HTERT RPE-1 (cell line): Measurements from ENCODE around the gene CSK.

ENCODE experiments used
- in situ Hi-C: fragments of 300-500 bp; cut with MboI; formaldehyde crosslinking; loops from 4 replicates; pipeline ENCODE4 v1.14.3; 2020; ENCODE audit warnings: low sequenced_read_pairs

CSK gene

DNA sequence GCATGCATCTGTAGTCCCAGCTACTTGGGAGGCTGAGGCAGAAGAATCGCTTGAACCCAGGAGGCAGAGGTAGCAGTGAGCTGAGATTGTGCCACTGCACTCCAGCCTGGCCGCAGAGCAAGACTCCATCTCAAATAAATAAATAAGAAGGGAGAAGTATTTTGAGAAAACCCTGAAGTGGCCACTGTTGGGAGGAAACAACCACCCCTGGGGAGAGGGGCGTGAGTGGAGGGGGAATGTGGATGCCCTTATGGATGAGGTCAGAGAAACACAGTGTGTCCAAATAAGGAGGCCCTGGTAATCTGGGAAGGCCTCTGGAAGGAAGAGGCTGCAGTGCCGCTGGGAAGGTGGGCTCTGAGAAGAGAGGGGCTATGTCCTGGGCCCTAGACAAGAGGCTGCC, 40.4 kb downstream of the CSK start:
- in situ Hi-C loops: no loop called here

DNA sequence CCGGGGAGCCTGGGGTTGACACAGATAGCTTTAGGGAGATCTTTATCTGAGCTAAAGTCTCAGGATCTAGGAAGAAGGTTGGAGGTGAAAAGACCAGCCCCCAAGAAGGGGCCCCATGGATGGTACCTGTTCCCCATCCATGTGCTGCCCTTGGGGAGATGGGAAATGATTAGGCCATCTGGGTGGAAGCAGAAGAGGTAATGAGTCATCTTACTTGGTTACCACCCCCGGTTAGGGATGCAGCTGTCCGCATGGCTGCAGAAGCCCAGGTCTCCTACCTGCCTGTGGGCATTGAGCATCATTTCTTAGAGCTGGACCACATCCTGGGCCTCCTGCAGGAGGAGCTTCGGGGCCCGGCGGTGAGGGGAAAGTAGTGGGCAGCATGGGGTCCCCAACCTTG, 41.4 kb downstream of the CSK start:
- in situ Hi-C loops: no loop called here

DNA sequence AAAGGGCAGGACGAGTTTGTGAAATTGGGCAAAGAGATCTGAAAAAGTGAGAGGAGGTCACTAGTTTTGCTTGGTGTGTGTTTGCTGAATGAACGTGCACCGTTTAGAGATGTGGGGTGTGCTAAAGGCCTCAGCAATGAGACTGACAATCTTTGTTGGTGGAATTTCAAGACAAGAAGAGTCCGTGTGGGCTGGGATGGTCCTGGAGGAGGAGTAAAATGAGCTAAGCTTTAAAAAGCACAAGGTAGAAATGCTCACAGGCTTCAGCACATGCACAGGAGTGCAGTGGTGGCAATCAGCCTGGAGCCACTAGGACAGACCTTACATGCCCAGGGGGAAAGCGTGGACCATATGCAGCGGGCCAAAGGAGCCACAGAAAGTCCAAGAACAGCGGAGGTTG, 43.1 kb downstream of the CSK start:
- in situ Hi-C loops: no loop called here

DNA sequence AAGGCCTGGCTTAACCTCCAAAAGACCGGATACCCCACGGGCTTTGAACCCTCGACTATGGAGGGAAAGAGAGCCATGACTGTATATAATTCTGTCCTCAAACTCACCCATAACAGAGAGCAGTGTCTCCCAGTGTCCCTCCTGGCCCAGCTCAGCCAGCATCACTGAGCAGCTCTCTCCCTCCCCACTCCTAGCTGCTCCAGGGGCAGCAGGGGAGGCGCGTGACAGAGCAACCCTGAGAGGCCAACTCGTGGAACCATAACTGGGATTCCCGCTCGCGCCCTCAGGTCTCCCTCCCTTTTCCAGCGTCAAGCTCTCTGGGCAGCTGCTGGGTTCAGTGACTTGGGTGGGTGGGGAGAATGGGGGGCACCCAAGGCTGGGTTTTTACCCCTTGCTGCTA, 44.0 kb downstream of the CSK start:
- in situ Hi-C loops: no loop called here

DNA sequence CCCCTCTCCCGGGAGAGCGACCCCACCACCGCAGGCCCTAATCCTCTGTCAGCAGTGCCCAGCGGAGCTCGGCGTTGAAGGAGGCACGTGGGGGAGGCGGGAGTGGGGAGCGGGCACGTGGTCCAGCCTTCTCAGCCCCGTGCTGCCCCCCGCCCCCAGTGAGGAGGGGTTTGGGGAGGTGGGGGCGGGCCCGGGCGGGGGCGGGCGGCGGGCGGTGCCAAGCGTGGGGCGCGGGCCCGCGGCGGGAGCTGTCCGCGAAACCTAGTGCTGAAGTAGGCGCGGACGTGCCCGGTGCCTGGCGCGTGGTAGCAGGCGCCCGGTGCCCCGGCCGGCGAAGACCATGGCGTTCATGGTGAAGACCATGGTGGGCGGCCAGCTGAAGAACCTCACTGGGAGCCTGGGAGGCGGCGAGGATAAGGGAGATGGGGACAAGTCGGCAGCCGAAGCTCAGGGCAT, 44.5 kb downstream of the CSK start, which contains the start of gene CPLX3:
TSS of gene CPLX3 (plus strand) at position 264 of the 456 bp plus-strand sequence. CDS start at position 341, 77 bp downstream.
- in situ Hi-C loops: no loop called here

DNA sequence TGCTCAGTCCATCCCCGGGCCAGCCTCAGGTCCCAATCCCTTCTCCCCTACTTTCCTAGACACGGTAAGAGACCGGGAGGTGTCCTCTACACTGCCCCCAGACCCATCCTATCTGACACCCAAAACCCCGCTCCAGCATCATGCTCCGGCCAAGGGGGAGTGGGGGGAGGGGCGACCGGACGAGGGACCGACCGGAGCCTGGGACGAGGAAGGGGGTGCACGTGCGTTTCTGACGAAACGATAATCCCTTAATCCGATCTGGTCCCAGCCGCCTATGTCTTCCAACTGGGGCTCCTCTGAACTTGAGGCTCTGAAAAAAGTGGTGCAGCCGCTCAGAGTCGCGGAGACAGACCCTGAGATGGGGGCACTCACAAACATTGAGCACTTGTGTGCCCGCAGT, 45.0 kb downstream of the CSK start:
- in situ Hi-C loops: no loop called here

DNA sequence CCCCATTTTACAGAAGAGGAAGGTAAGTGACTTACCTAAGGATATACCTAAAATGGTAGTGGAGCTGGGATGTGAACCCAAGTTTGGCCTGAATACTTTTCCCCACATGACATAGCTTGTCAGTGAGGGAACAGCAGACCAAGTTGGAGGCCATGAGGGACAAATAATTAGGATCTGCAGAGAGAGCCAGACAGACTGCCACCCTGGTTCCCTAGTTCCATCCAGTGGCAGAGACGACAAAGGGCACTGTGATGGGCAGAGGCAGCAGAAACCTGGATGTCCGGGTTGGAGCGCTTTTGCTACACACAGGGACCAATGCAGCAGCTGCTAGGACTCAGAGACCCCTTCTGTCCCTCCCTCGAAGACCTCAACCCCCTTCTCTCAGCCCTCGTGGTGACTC, 45.7 kb downstream of the CSK start:
- in situ Hi-C loops: no loop called here

DNA sequence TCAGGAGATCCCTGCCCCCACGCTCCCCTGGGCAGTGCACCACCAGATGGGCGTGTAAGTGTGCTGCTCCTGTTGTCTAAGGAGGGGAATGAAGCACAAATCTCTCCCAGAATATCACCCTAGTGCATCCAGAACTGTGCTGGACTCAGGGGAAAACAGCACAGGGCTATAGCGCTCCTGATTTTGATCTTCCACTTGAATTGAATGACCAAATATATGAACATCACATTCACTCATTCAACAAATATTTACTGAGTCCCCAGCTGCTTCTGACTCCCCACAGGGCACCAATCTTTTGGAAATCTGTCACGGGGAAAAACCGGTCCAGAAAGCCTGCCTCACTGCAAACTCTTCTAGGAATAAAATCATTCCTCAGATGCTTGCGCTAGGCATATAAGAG, 47.0 kb downstream of the CSK start:
- in situ Hi-C loops: no loop called here

DNA sequence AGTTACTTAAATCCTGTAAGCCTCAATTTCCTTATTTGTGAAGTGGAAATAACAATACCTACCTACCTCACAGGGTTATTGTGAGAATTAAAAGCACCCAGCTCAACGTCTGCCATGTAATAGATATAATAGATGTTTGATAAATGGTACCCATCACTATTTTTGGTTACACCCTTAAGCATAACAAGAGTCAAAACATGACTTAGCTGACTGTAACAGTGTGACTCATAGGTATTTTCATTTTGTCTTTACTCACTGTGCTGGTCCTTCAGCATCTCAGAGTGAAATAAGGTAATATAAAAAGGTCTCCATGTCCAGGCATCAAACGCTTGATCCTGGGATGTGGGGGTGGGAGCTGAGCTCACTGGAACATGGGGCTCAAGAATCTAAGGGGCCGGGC, 47.6 kb downstream of the CSK start:
- in situ Hi-C loops: no loop called here

DNA sequence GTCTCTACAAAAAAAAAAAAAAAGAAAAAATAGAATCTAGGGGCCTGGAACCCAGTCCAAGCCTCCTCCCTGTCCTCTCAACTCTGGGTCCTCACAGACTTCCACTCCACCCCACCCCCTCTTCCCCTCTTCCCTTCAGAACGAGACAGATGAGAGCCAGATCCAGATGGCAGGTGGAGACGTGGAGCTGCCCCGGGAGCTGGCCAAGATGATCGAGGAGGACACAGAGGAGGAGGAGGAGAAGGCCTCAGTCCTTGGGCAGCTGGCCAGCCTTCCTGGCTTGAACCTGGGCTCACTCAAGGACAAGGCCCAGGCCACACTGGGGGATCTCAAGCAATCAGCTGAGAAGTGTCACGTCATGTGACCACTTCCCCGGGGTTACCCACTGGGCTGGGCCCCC, 48.1 kb downstream of the CSK start:
- in situ Hi-C loops: no loop called here

DNA sequence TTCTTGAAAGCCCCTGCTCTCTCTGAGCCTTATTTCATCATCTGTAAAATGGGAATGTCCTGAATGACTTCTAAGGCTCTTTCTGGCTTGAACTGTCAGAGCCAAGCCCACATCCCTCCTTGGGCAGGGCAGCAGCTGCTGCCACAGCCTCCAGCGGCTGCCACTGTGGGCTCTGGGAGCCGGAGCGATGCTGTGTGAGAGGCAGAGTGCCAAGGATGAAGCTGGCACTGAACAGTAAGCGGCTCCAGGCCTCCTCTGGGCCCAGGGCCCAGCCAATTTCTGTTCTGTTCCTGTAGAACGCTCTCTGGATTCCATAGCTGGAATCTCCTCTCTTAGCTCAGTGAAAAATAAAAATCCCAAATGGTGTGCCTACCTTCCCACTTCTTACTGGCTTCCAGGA, 49.0 kb downstream of the CSK start:
- in situ Hi-C loops: no loop called here

DNA sequence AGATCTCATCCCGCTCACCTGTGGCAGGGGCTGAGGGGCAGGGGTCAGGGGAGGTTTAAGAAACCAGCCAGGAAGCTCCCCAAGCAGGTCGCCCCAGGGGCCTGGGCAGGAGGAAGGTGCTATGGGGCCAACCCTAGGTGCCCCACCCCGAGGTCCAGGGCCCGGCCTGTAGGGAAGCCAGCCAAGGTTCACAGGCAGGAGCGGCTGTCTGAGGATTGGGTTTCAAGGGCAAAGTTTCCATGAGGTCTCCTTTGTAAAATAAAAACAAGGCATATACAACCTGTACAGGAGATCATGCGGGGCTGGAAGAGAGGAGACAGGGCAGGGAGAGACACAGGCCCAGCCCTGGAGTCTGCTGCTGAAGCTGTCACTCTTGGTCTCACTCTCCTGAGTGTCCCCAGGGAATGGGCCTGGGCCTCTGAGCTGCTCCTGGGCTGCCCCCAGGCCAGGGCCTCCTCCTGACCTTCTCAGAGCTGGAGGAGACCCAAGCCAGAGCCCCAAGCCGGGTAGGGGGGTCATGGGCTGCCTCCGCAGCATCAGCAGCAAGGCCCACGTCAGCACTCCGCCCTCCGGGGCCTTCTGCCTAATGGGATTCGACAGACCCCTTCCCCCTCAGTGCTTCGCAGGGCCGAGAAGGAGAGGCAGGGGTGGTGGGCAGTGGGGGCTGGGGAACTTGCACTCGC, 50.1 kb downstream of the CSK start:
- in situ Hi-C loops: no loop called here

DNA sequence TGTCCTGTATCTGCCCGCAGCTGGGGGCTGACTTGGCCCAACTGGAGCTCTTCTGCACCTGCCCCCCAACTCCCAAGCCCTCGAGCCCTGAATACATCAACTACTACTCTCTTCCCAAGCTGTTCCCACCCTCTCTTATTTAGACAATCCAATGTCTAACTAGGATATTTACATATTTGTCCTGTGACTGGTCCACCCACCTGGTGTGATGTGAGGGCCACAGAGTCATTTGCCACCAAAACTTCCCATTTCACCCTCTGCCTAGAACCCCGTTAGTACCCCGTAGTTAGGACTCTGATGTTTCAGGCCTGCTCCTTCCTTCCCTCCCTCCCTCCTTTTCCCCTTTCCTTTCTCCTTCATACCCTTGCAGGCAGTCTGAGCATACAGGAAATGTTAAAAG, 50.9 kb downstream of the CSK start:
- in situ Hi-C loops: no loop called here

DNA sequence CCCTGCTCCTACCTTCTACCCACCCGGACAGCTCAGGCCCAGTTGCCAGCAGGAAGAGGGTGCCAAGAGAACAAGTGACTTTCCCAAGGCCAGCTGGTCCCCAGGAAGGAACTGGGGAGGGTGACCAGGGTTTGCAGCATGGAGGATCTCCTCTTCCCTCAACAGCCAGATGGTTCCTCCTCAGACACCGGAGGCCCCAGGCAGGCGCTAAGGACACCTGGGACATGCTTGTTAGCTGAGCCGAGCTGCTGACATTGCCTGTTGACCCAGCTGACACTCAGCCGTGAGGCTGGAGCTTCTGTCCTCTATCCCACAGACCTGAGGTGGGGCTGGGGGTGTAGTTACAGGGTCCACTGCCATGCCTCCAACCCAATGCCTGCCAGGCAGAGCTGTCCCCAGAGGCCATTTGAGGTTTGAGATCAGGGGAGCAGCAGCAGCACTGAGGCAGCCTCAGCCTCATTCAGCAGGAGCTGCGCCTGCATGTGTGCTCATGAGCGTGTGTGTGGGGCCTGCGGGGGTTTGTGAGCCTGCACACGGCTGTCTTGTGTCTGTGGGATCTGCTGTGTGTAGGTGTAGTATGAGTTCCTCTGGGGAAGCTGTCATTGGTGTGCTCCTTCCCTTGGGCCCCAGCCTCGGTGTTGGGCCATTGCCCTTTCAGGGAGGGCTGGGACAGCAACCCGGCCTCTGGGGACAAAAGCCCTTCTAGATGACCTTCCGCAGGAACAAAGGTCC, 51.7 kb downstream of the CSK start:
- in situ Hi-C loops: no loop called here

DNA sequence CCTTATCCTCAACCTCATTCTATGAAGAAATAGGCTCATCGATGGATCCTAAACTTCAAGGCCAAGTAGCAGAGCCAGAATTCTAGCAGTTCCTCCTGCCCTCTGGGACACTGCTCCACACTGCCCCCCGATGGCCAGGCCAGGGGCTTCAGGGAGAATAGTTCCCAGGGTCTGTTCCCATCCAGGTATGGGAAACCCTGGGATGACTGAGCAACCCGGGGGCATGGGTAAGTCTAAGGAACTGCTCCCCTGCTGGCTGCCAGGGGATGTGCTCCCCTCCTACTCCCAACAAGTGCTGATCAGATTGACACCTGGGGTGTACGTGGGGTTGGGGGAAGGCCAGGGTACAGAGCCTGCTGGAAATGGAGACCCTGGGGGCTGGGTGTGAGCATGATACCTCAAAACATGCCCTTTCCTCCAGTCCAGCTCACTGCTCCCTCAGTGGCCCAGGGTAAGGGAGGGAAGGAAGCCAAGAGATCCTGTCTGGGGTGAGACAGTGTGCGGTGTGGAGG, 53.5 kb downstream of the CSK start:
- in situ Hi-C loops: no loop called here

DNA sequence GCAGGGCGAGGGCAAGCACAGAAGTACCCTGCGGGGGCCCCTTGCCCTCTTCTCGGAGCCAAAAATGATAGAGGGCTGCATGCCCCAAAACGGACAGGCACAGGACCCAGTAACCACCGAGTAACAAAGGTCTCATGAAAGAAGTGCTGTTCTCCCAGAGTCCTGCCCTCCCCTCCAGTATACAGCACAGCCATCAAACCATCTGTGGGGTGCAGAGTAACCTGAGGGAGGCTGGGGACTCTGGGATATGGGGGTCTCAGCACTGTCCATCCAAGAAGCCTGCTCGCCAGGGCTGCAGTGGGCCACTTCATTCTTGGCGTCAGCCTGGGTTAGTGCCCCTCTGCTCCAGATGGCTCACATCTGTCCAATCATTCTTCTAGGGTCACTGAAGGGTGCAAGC, 55.0 kb downstream of the CSK start:
- in situ Hi-C loops: no loop called here

DNA sequence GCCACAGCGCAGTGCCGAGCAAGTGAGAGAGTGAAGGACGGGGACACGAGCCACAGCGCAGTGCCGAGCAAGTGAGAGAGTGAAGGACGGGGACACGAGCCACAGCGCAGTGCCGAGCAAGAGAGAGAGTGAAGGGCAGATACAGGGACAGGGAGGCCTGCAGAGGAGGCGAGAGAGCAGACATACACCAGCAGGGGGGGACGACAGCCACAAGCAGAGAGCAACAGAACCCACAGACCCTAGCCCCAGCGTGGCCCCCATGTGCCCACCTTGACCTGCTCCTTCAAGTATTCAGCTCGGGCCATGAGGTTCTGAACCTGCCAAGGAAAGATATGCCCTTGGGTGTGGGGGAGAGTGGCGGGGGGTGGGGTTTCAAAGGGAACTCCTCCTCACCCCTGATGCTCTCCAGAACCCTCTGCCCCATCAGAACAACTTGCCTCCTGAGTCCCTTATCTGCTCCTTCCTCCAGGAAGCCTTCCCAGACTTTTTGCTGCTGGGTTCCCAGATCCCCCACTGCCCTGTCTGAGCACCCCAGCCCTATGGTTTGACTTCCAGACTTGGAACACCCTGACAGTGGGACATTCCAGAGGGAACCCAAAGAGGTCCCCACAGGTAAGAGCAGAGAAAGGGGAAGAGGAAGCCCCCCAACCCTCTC, 55.7 kb downstream of the CSK start:
- in situ Hi-C loops: no loop called here

DNA sequence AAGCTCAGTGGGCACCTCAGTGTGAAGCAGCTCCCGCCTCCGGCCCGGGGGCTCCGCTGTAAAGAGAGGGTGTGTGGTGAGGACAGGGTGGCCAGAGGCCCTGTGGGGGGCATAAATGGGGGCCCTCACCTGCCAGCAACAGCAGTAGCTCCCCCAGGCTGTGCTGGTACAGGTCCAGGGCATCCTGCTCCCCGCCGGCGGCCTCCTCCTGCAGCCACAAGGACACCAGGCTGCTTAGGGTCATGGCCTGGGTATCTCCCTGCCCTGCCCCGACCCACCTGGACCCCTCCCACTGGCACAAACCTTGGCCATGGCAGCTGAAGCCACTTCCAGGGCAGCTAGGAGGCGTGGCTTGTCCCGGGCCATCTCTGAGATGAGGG, 56.2 kb downstream of the CSK start:
- in situ Hi-C loops: no loop called here

DNA sequence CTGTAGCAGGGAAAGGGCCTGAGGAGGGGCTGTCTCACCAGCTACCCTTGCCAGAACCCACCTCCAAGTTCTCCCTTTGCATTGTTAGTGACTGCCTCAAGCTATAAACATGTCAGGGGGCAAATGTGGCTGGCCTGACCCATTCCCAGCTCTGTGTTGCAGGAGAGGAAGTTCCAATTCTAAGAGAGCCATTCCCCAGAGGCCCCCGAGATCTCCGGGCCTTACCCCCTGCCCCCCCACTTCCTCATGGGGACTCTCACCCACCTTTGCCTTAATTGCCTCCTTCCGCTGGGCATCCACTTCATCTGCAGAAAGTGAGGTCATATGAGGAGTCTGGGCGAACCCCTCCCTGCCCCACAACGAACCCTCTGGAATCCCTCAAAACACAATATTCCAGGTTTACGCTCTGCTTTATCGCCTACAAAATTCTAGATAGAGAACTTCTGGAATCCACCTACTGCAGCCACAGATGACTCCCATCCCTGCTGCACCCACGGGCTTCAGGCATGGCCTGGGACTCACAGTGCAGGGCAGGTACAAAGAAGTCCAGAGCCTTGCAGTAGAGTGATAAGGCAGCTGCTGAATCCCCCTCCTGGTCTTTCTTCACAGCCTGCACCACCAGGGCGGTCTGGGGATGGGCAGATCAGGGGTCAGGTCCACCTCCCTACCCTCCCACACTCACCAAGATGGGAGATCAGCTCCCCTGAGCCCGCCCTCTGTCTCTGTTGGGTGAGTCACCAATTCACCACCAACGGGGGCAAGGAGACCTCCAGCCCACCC, 57.1 kb downstream of the CSK start:
- in situ Hi-C loops: no loop called here

DNA sequence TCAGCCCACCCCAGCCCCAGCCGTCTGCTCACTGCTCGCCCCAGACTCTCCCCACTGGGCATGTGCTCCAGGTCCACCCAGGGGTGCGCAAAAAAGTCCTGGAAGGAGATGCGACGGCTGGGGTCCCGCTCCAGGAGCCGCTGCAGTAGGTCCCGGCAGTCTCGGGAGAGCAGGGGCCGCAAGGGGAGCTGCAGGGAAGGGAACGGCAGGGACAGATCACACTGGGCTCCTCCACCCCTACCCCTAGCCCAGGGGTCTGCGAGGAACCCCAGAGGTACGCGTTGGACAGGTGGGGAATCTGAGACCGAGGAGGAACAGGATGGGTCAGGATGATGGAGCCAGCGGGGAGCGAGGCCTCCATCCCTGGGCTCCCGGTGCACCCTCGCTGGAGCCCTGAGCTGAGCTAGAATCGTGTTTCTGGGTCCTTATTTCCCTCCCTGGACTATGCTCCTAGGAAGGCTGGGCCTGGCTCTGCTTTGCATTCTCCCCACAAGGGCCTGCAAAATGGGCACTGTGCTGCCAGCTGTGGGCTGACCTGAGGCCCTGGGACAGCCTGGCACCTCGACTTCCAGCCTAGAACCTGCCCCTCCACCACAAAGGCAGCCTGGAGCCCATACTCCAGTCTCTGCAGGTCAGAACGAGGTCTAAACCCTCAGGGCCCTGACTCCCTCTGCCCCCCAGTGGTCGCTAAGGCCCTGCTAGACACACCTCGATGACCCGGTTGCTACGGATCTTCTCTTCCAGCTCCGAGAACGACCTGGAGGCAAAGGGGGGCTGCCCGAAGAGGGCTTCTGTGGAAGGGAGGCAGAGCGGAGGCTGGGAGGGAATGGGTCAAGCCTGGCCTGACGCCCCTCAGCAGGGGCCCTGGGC, 57.9 kb downstream of the CSK start:
- in situ Hi-C loops: no loop called here
